Gastrocnemius medialis (tissue), 4 donors: ENCODE results near the gene EPPIN.
"Not testable (repeated sequence)": the region's sequence is repeated elsewhere in the genome, so short reads cannot be mapped to it uniquely, and the experiment has no call there.

Experiments used
- CTCF ChIP-seq, 5 experiments: fragments of 450-650 bp in 3 of 5; fragments of 200-600 bp in 2 of 5; sonication (generic) in 2 of 5; IDR thresholded peaks in 4 of 5; conservative IDR thresholded peaks in 1 of 5; 1 replicate in 4 of 5; 2 replicates in 1 of 5; pipeline ENCODE4 v1.5.1; 2016 to 2019; ENCODE audit warnings: antibody characterized with exemption in 5 of 5, mild to moderate bottlenecking in 3 of 5, moderate library complexity in 3 of 5
- POLR2A ChIP-seq, 2 donors: fragments of 450-650 bp; IDR thresholded peaks; one replicate each; pipeline ENCODE4 v1.6.1; 2017; ENCODE audit warnings: antibody characterized with exemption in 2 of 2, mild to moderate bottlenecking in 2 of 2, moderate library complexity in 2 of 2

- not testable (repeated sequence) for TF ChIP-seq CTCF (IDR thresholded peaks at IDR 0.05 in 4 of 5, conservative IDR thresholded peaks at IDR 0.05 in 1 of 5); POLR2A (IDR thresholded peaks at IDR 0.05)
Measured at GRCh38 chr20:45569650-45570049, 22.4 kb upstream of the EPPIN start.
